Panc1 (cell line): ENCODE data around the gene RAB4A.

Experiments
- CTCF ChIP-seq: fragments of 450-650 bp; IDR thresholded peaks from 2 replicates; pipeline ENCODE4 v1.5.1; 2017; ENCODE audit warnings: mild to moderate bottlenecking
- POLR2AphosphoS5 ChIP-seq: IDR thresholded peaks from 2 replicates; pipeline ENCODE4 v1.6.1; 2012; ENCODE audit warnings: mild to moderate bottlenecking, low read depth, low read length, moderate library complexity
- REST ChIP-seq, 2 experiments: IDR thresholded peaks; 2 replicates each; pipeline ENCODE4 v1.6.1; 2011 to 2012; ENCODE audit warnings: low read depth in 2 of 2, control low read depth in 1 of 2, low read length in 1 of 2, mild to moderate bottlenecking in 1 of 2, moderate library complexity in 1 of 2; ENCODE audit not compliant: insufficient read depth in 1 of 2
- SIN3A ChIP-seq: IDR thresholded peaks from 2 replicates; pipeline ENCODE4 v1.6.1; 2012; ENCODE audit warnings: low read depth, mild to moderate bottlenecking, low read length, moderate library complexity, borderline replicate concordance; ENCODE audit not compliant: insufficient read depth
- TCF7L2 ChIP-seq: IDR thresholded peaks from 2 replicates; pipeline ENCODE4 v1.6.1; 2011; ENCODE audit warnings: mild to moderate bottlenecking, low read depth, low read length, inconsistent platforms

GRCh38 chr1:229254910-229255541 lies 15.9 kb upstream of the RAB4A start:
- TF ChIP-seq CTCF = peak; percentile 54
- TF ChIP-seq REST (IDR thresholded peaks at IDR 0.05; ENCODE audit: insufficient read depth in 1 of 2, low read depth in 2 of 2, low read length in 1 of 2) = no peak
- TF ChIP-seq TCF7L2 = no peak
- TF ChIP-seq POLR2AphosphoS5 = no peak
- no peak for TF ChIP-seq SIN3A
